Left lung (tissue), 14 donors: Measurements from ENCODE around the gene ITM2C. TPM values are rescaled to one million over a fixed set of nuclear protein-coding genes. Genes with fewer than 3 reads are reported as not detected.

Source experiments
- ATAC-seq: fragments of 200-7000 bp; cut with Tn5 transposase; one replicate; pipeline ENCODE4 v1.9.1; 2020; ENCODE audit warnings: moderate library complexity
- DNase-seq, 4 donors: peaks; one replicate each; pipeline ENCODE4 v3.0.0-alpha.2; 2013 to 2020
- H3K27ac ChIP-seq, 2 donors: fragments of 200-600 bp; sonication (generic) in 1 of 2; one replicate each; pipeline versions ENCODE4 v1.5.0 to v1.8.0; 2020 to 2021
- H3K27me3 ChIP-seq, 2 donors: fragments of 200-600 bp; sonication (generic) in 1 of 2; one replicate each; pipeline versions ENCODE4 v1.5.0 to v1.8.0; 2020 to 2021
- H3K36me3 ChIP-seq, 2 donors: fragments of 200-600 bp; sonication (generic) in 1 of 2; one replicate each; pipeline versions ENCODE4 v1.5.0 to v1.8.0; 2020 to 2021
- H3K4me1 ChIP-seq, 2 donors: fragments of 200-600 bp; one replicate each; pipeline ENCODE4 v1.8.0; 2021
- H3K4me3 ChIP-seq, 2 donors: fragments of 200-600 bp; sonication (generic) in 1 of 2; one replicate each; pipeline versions ENCODE4 v1.5.0 to v1.8.0; 2020 to 2021; ENCODE audit warnings: mild to moderate bottlenecking in 1 of 2
- H3K9me3 ChIP-seq, 2 donors: fragments of 200-600 bp; sonication (generic) in 1 of 2; one replicate each; pipeline versions ENCODE4 v1.5.0 to v1.8.0; 2020 to 2021
- intact Hi-C, 2 donors: fragments of 100-400 bp; cut with DNase I; formaldehyde crosslinking; loops; one replicate each; pipeline versions ENCODE4 v1.11.2 to v1.14.2; 2022
- long read RNA-seq, 12 donors: library from polyadenylated mRNA in 2 of 12; unstranded in 2 of 12; transcript quantifications; one replicate each; pipeline ENCODE4 v2.0.0 and lab custom pipeline, GENCODE V29; 2019 to 2026
- polyA plus RNA-seq, 6 donors: library from polyadenylated mRNA; unstranded; fragments of 120-200 nt; gene quantifications; one replicate each; pipeline ENCODE4 v1.2.1, GENCODE V29; 2013; ENCODE audit not compliant: insufficient read length in 6 of 6
- total RNA-seq, 2 donors: library from RNA; stranded (reverse); fragmentation: NEBNext Ultra II Directional; extraction: Animal tissue kit (Norgen Biotek cat#: 25700); gene quantifications; one replicate each; pipeline ENCODE4 v1.2.1, GENCODE V29; 2021
- TF ChIP-seq, protein P1 (sequence below), 2 donors: fragments of 200-600 bp; sonication (generic) in 1 of 2; IDR thresholded peaks; one replicate each; pipeline versions ENCODE4 v1.5.0 to v1.8.0; 2021; ENCODE audit warnings: antibody characterized with exemption in 2 of 2
- donor health status: DM: no; HTN: yes; CAD: no.
- donor health status: DM: no; HTN: no; CAD: no.

The ITM2C gene, protein sequence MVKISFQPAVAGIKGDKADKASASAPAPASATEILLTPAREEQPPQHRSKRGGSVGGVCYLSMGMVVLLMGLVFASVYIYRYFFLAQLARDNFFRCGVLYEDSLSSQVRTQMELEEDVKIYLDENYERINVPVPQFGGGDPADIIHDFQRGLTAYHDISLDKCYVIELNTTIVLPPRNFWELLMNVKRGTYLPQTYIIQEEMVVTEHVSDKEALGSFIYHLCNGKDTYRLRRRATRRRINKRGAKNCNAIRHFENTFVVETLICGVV
- total RNA-seq (10 to 100 TPM; 32.0 to 60.7 TPM), polyA plus RNA-seq (100 to 1,000 TPM; 280 to 356 (median 289) TPM)
- long read RNA-seq, donor 1, transcript ITM2C-202 (6 exons, 2,078 nt) = major isoform, 122 of 222 reads
- long read RNA-seq, donor 1, transcript ITM2C-210 (1 exons, 501 nt) = minor isoform, 60 of 222 reads
- long read RNA-seq, donor 1, partial matches to known transcripts = 27 of 222 reads
- long read RNA-seq, donor 1, other reads (novel, unspliced or antisense) = 13 of 222 reads
- long read RNA-seq, donor 2, transcript ITM2C-210 (1 exons, 501 nt) = minor isoform, 53 of 221 reads
- long read RNA-seq, donor 2, transcript ITM2C-202 (6 exons, 2,078 nt) = major isoform, 152 of 221 reads
- long read RNA-seq, donor 2, partial matches to known transcripts = 5 of 221 reads
- long read RNA-seq, donor 2, other reads (novel, unspliced or antisense) = 7 of 221 reads
- long read RNA-seq, donor 3, transcript ITM2C-202 (6 exons, 2,078 nt) = major isoform, 151 of 213 reads
- long read RNA-seq, donor 3, transcript ITM2C-210 (1 exons, 501 nt) = minor isoform, 36 of 213 reads
- long read RNA-seq, donor 3, partial matches to known transcripts = 0 of 213 reads
- long read RNA-seq, donor 3, other reads (novel, unspliced or antisense) = 21 of 213 reads
- long read RNA-seq, donor 4, transcript ITM2C-202 (6 exons, 2,078 nt) = major isoform, 22 of 29 reads
- long read RNA-seq, donor 4, partial matches to known transcripts = 0 of 29 reads
- long read RNA-seq, donor 4, other reads (novel, unspliced or antisense) = 5 of 29 reads
- long read RNA-seq, donor 5, transcript ITM2C-202 (6 exons, 2,078 nt) = major isoform, 93 of 164 reads
- long read RNA-seq, donor 5, transcript ITM2C-210 (1 exons, 501 nt) = minor isoform, 49 of 164 reads
- long read RNA-seq, donor 5, partial matches to known transcripts = 12 of 164 reads
- long read RNA-seq, donor 5, other reads (novel, unspliced or antisense) = 9 of 164 reads
- long read RNA-seq, donor 6, transcript ITM2C-210 (1 exons, 501 nt) = minor isoform, 47 of 169 reads
- long read RNA-seq, donor 6, transcript ITM2C-202 (6 exons, 2,078 nt) = major isoform, 109 of 169 reads
- long read RNA-seq, donor 6, partial matches to known transcripts = 0 of 169 reads
- long read RNA-seq, donor 6, other reads (novel, unspliced or antisense) = 11 of 169 reads
- long read RNA-seq, donor 7, transcript ITM2C-202 (6 exons, 2,078 nt) = major isoform, 76 of 111 reads
- long read RNA-seq, donor 7, transcript ITM2C-210 (1 exons, 501 nt) = minor isoform, 19 of 111 reads
- long read RNA-seq, donor 7, partial matches to known transcripts = 6 of 111 reads
- long read RNA-seq, donor 7, other reads (novel, unspliced or antisense) = 8 of 111 reads
- long read RNA-seq, donor 8, transcript ITM2C-210 (1 exons, 501 nt) = minor isoform, 32 of 135 reads
- long read RNA-seq, donor 8, transcript ITM2C-202 (6 exons, 2,078 nt) = major isoform, 88 of 135 reads
- long read RNA-seq, donor 8, partial matches to known transcripts = 0 of 135 reads
- long read RNA-seq, donor 8, other reads (novel, unspliced or antisense) = 12 of 135 reads
- long read RNA-seq, donor 9, partial matches to known transcripts = 0 of 1 reads
- long read RNA-seq, donor 9, other reads (novel, unspliced or antisense) = 0 of 1 reads
- long read RNA-seq, donor 10, partial matches to known transcripts = 0 of 2 reads
- long read RNA-seq, donor 10, other reads (novel, unspliced or antisense) = 0 of 2 reads
- long read RNA-seq, donor 11, transcript ITM2C-210 (1 exons, 501 nt) = minor isoform, 98 of 349 reads
- long read RNA-seq, donor 11, transcript ITM2C-202 (6 exons, 2,078 nt) = major isoform, 199 of 349 reads
- long read RNA-seq, donor 11, partial matches to known transcripts = 26 of 349 reads
- long read RNA-seq, donor 11, other reads (novel, unspliced or antisense) = 20 of 349 reads
- long read RNA-seq, donor 12, transcript ITM2C-202 (6 exons, 2,078 nt) = major isoform, 79 of 123 reads
- long read RNA-seq, donor 12, transcript ITM2C-210 (1 exons, 501 nt) = minor isoform, 33 of 123 reads
- long read RNA-seq, donor 12, partial matches to known transcripts = 0 of 123 reads
- long read RNA-seq, donor 12, other reads (novel, unspliced or antisense) = 8 of 123 reads

DNA sequence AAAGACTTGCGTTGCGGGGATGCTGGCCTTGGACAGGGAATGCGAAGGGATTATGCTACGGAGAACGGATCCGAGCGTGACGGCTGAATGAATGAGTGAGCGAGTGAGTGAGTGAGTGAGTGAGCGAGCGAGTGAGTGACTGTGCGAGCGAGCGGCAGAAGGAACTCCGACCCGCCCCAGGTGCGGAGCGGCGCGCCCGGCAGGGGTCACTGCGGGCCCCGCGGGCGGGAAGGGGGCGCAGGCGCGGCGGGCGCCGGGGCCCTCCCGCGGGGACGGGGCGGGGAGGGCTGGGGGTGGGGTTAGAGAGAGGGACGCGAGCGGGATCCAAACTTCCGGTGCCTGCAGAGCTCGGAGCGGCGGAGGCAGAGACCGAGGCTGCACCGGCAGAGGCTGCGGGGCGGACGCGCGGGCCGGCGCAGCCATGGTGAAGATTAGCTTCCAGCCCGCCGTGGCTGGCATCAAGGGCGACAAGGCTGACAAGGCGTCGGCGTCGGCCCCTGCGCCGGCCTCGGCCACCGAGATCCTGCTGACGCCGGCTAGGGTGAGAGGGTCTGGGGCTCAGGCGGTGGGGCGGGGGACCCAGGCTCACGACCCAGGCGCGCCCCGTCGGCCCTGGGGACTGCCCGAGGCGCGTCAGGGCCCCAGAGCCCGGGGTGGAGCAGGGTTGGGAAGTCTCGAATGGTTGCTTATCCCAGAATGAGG lies at the start of gene ITM2C:
Gene ITM2C (plus strand): TSS at position 338 of the 702 bp plus-strand sequence. CDS start 84 bp downstream, at position 422.
- intact Hi-C loops = no loop called here
- ATAC-seq (peak; percentile 92), DNase-seq (peak; percentile 59 to 87 (median 80))
- no peaks in the 10 kb centered on the region for H3K36me3 ChIP-seq
- H3K4me1 ChIP-seq = peaks cover 0 to 41% of the 10 kb centered on the region in 2 donors
- H3K27ac ChIP-seq = no peak within 1 kb of the TSS
- H3K9me3 ChIP-seq = no peaks in the 10 kb centered on the region
- H3K4me3 ChIP-seq = peak within 1 kb of the TSS; percentile 58 to 66
- TF ChIP-seq, protein P1, sequence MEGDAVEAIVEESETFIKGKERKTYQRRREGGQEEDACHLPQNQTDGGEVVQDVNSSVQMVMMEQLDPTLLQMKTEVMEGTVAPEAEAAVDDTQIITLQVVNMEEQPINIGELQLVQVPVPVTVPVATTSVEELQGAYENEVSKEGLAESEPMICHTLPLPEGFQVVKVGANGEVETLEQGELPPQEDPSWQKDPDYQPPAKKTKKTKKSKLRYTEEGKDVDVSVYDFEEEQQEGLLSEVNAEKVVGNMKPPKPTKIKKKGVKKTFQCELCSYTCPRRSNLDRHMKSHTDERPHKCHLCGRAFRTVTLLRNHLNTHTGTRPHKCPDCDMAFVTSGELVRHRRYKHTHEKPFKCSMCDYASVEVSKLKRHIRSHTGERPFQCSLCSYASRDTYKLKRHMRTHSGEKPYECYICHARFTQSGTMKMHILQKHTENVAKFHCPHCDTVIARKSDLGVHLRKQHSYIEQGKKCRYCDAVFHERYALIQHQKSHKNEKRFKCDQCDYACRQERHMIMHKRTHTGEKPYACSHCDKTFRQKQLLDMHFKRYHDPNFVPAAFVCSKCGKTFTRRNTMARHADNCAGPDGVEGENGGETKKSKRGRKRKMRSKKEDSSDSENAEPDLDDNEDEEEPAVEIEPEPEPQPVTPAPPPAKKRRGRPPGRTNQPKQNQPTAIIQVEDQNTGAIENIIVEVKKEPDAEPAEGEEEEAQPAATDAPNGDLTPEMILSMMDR (IDR thresholded peaks at IDR 0.05) = no peak
- H3K27me3 ChIP-seq = peaks cover 5 to 59% of the 10 kb centered on the region in 2 donors

DNA sequence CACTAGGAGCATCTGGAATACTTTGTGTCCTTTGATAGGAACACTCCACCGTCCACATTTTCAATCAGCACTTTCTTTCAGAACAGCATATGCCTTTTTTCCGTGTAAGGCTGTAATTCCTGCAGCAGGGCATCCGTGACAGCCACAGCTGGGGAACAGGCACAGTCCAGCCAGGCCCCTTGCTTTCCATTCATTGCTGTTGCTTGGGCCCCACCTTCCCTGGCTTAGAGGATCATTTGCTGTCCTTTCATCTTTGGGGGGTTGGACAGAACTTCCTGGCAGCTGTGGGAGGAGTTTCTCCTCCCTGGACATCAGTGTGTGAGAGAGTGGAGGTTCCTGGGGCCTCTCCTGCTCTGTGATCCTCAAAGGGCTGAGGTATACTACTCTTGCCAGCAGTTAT lies 49.7 kb upstream of the ITM2C start:
- intact Hi-C loops = no loop called here
- H3K4me1 ChIP-seq = no peaks in the 10 kb centered on the region
- H3K27ac ChIP-seq = no peak overlapping the region
- DNase-seq (no peak), ATAC-seq (no peak)
- TF ChIP-seq, protein P1 (IDR thresholded peaks at IDR 0.05) = no peak
- H3K9me3 ChIP-seq = no peaks in the 10 kb centered on the region
- H3K4me3 ChIP-seq = no peak overlapping the region
- H3K27me3 ChIP-seq = no peaks in the 10 kb centered on the region
- H3K36me3 ChIP-seq = peaks cover 0 to 97% of the 10 kb centered on the region in 2 donors

DNA sequence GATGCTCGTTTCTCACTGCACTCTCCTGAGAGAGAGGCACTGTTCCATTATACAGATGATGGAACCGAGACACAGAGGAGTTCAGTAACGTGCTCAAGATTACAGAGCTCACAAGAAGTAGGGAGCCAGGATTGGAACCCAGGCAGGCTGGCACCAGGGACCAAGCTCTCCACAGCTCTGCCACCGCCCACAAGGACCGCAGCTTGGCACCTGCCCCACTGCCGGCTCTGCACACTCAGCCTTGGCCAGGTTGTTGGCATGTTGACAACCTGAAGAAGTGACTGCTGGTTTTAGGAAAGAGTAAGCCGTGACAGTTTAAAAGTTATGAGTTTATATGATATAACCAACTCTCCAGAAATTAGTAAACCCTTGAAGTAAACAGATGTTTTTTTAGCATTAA lies 48.0 kb upstream of the ITM2C start:
- Histone ChIP-seq H3K4me3 (no peak overlapping the region), H3K4me1 (no peaks in the 10 kb centered on the region), H3K36me3 (peaks cover 0 to 97% of the 10 kb centered on the region in 2 donors), H3K27ac (no peak overlapping the region), H3K9me3 (no peaks in the 10 kb centered on the region), H3K27me3 (no peaks in the 10 kb centered on the region)
- ATAC-seq = peak; percentile 56
- DNase-seq = no peak
- intact Hi-C loops = no loop called here
- TF ChIP-seq, protein P1 (IDR thresholded peaks at IDR 0.05) = no peak
